ENCODE data around the gene MYRIP. TPM values are rescaled to one million over a fixed set of nuclear protein-coding genes. Genes with fewer than 3 reads are reported as not detected.

Gene MYRIP
- total RNA-seq, 2 experiments from 2014 or later, result not detected

DNA sequence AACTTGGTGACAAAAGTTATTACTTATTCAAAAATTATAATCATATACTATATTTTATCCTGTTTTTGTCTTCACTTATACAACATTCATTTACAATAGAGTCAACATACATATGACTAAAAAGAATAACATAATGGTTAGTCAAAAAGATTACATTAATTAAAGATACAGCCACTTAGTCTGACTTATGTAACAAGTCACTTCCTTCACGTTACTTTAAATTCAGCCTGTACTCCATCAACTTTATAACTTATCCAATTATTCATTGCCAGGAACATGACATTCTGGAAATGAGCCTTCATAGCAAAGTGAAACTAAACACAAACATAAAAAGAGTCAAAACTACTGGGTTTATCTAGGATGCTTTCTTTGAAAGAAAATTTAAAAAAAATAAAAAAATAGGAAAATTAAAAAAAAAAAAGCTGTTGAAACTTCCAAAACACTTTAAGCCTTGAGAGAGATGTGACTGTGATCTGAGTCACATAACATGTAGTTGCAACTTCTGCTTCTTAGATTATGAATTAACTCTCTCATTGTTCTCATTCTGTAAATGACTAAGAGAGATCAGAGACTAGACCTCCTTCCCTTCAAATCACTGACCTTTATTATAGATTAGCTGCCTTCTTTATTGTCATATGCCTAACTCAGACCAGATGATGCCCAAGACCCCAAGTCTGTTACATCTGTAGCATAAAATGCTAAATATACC lies 107.8 kb downstream of the MYRIP start:
- intact Hi-C loops (cut with micrococcal nuclease), result no loop called here
- H3K27ac Mint-ChIP-seq, result no peak overlapping the region

DNA sequence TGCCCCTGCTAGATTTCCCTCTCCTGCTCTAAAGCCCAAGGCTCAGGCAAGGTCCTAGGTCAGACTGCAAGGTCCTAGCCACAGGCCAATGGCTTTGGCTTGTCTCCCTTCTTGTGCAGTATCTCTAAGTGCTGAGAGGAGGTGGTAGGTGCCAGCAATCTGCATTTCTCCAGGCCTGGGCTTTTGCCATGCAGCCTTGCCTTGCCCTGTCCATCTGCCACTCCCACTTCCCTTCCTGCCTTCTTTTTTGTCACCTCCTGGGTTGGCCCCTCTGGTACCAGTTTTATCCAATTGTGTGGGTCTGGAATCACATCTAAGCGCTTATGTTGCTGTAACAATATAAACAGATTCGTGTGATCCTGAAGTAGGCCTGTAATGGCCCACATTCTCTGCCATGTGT lies 109.9 kb downstream of the MYRIP start:
- Mint-ChIP-seq H3K27ac (no peak overlapping the region), H3K4me1 (ENCODE audit: low read depth) (peaks cover 2% of the 10 kb centered on the region), H3K36me3 (ENCODE audit: low read depth) (no peaks in the 10 kb centered on the region), H3K4me3 (no peak overlapping the region), H3K9me3 (no peaks in the 10 kb centered on the region), H3K27me3 (ENCODE audit: low read depth) (peaks cover 2% of the 10 kb centered on the region)
- CTCF ChIA-PET, result no interaction called here
- intact Hi-C loops (cut with micrococcal nuclease), result no loop called here
- no peak for DNase-seq

More for the DNA sequence above, 107.8 kb downstream of the MYRIP start:
- Mint-ChIP-seq H3K4me1 (ENCODE audit: low read depth) (peaks cover 2% of the 10 kb centered on the region), H3K4me3 (no peak overlapping the region), H3K9me3 (no peaks in the 10 kb centered on the region), H3K36me3 (ENCODE audit: low read depth) (no peaks in the 10 kb centered on the region), H3K27me3 (ENCODE audit: low read depth) (peaks cover 2% of the 10 kb centered on the region)
- DNase-seq, result no peak
- CTCF ChIA-PET, result no interaction called here

DNA sequence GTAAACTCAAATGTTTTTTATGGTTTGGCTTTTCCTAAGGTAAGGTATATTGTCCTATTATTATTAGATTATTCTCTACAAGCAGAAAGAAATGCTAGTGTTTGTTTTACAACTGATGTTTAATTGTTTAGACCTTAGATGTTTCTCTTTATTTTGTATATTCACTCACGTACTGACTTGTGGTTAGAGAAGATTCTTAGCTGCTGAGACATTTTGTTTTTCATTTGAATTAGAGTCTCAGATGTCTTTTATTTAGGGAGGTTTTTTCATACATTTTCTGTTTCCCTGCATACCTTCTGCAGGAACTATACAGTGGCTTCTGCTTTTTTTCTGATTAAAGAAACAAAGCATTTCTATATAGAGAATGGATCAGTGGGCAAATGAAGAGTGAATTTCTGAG lies 110.9 kb downstream of the MYRIP start:
- CTCF ChIA-PET, result no interaction called here
- H3K27ac Mint-ChIP-seq, result no peak overlapping the region
- peaks cover 2% of the 10 kb centered on the region for H3K27me3 Mint-ChIP-seq (ENCODE audit: low read depth)
- no peaks in the 10 kb centered on the region for H3K9me3 Mint-ChIP-seq
- DNase-seq, result no peak
- intact Hi-C loops (cut with micrococcal nuclease), result no loop called here
- H3K4me3 Mint-ChIP-seq, result no peak overlapping the region
- H3K4me1 Mint-ChIP-seq (ENCODE audit: low read depth), result peaks cover 2% of the 10 kb centered on the region
- H3K36me3 Mint-ChIP-seq (ENCODE audit: low read depth), result no peaks in the 10 kb centered on the region

DNA sequence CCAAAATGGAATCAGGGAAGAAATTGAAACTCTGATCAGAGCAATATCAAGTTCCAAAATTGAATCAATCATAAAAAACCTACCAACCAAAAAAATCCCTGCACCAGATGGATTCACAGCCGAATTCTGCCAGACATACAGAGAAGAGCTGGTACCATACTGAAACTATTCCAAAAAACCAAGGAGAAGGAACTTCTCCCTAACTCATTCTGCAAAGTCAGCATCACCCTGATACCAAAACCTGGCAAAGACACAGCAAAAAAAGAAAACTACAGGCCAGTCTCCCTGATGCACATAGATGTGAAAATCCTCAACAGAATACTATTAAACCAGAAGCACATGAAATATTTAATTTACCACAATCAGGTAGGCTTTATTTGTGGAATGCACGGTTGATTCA lies 118.1 kb downstream of the MYRIP start:
- H3K4me3 Mint-ChIP-seq, result no peak overlapping the region
- H3K9me3 Mint-ChIP-seq, result peaks cover 1% of the 10 kb centered on the region
- H3K36me3 Mint-ChIP-seq (ENCODE audit: low read depth), result no peaks in the 10 kb centered on the region
- CTCF ChIA-PET, result no interaction called here
- H3K27ac Mint-ChIP-seq, result no peak overlapping the region
- intact Hi-C loops (cut with micrococcal nuclease), result no loop called here
- DNase-seq, result no peak
- H3K4me1 Mint-ChIP-seq (ENCODE audit: low read depth), result no peaks in the 10 kb centered on the region
- H3K27me3 Mint-ChIP-seq (ENCODE audit: low read depth), result no peaks in the 10 kb centered on the region

DNA sequence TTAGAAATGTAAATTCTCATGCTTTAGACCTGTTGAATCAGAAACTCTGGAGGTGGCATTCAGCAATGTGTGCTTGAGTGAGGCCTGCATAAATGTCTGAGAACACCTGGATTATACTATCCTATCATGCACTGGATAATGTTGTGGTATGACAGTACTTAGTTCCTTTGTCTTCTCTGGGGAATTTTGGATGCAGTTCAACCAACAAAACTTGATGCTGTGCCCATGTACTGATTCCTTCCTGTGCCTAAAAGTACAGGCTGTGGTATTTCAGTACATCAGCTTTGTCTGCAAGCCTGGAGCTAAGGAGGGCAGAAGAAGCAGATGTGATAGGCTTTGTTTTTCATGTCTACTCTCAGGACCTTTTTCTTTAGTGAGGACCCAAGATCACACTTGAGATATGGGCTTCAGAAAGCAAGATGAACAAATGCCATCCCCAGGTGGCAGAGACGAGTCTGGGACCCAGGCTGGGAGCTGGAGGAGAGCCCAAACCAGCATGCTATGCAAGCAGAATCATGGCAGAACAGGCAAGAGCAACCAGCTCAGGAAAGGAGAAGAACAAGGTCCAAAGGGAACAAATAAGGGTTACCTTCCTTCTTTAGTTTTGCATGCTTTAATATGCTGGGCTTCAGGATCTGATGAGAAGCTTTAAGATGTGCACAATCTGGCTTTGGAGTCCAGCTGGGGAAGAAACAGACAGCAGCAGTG lies 124.7 kb downstream of the MYRIP start:
- Mint-ChIP-seq H3K36me3 (ENCODE audit: low read depth) (no peaks in the 10 kb centered on the region), H3K4me1 (ENCODE audit: low read depth) (no peaks in the 10 kb centered on the region), H3K4me3 (no peak overlapping the region), H3K27ac (no peak overlapping the region), H3K9me3 (no peaks in the 10 kb centered on the region), H3K27me3 (ENCODE audit: low read depth) (no peaks in the 10 kb centered on the region)
- intact Hi-C loops (cut with micrococcal nuclease), result no loop called here
- CTCF ChIA-PET, result no interaction called here
- no peak for DNase-seq

DNA sequence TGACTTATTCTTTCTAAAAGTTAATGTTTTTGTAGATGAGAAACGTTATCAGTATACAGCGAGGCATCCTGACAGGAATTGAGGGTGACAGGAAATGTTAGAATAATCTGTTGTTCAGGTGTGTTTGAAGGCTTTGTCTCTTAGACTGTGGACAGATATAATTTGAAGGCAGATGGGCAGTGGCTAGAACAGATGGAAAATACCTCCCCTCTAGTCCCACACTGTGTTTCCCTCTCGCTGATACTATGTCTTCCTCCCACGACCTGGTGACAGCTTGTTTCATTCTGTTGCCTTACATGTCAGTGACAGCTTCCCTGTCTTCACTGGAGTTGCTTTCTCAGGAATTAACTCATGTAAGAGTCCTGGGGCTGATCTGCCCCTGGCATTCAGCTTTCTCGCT lies 125.3 kb downstream of the MYRIP start:
- H3K27me3 Mint-ChIP-seq (ENCODE audit: low read depth), result no peaks in the 10 kb centered on the region
- H3K36me3 Mint-ChIP-seq (ENCODE audit: low read depth), result no peaks in the 10 kb centered on the region
- no peak overlapping the region for H3K4me3 Mint-ChIP-seq
- no peaks in the 10 kb centered on the region for H3K9me3 Mint-ChIP-seq
- CTCF ChIA-PET, result no interaction called here
- H3K4me1 Mint-ChIP-seq (ENCODE audit: low read depth), result no peaks in the 10 kb centered on the region
- DNase-seq, result no peak
- H3K27ac Mint-ChIP-seq, result no peak overlapping the region
- intact Hi-C loops (cut with micrococcal nuclease), result no loop called here

DNA sequence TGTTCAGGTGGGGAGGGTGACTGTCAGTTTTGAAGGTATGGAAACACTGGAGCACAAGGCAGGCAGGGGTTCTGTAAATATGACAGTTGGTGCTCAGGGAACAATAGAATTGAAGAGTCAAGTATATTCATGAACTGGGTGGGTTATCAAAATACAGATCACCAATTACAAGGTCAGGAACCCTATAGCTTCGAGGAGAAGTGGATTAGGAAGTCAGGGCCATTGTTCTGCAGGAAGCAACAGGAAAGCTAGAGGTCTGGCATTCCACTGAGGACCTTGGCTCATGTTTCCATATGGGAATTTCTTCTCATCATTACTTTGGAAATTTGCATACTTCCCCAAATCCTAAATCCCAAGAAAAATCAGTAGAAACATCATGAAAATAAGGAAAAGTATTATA lies 125.9 kb downstream of the MYRIP start:
- Mint-ChIP-seq H3K4me1 (ENCODE audit: low read depth) (no peaks in the 10 kb centered on the region), H3K4me3 (no peak overlapping the region), H3K36me3 (ENCODE audit: low read depth) (no peaks in the 10 kb centered on the region), H3K9me3 (no peaks in the 10 kb centered on the region), H3K27me3 (ENCODE audit: low read depth) (no peaks in the 10 kb centered on the region), H3K27ac (no peak overlapping the region)
- intact Hi-C loops (cut with micrococcal nuclease), result no loop called here
- CTCF ChIA-PET, result no interaction called here
- DNase-seq, result no peak

DNA sequence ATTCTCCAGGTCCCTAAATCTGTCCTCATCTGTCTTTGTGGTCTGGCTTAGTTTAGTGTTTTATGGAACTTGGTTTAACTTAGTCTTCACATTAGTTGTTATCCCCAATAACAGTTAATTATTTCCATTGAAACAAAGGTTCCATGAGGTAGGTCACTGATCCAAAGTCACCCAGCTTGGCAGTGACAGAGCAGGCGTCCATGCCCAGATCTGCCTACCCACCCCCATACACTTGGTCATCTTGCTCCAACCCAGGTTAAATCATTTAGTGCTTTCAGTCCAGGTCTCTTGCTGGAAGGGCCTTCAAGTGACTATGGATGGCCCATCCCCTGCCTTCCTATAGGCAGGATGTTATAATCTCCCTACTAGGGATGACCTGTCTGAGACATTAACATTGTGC lies 127.4 kb downstream of the MYRIP start:
- Mint-ChIP-seq H3K9me3 (no peaks in the 10 kb centered on the region), H3K4me1 (ENCODE audit: low read depth) (no peaks in the 10 kb centered on the region), H3K27me3 (ENCODE audit: low read depth) (no peaks in the 10 kb centered on the region), H3K4me3 (no peak overlapping the region), H3K27ac (no peak overlapping the region), H3K36me3 (ENCODE audit: low read depth) (no peaks in the 10 kb centered on the region)
- DNase-seq, result no peak
- CTCF ChIA-PET, result no interaction called here
- intact Hi-C loops (cut with micrococcal nuclease), result no loop called here

DNA sequence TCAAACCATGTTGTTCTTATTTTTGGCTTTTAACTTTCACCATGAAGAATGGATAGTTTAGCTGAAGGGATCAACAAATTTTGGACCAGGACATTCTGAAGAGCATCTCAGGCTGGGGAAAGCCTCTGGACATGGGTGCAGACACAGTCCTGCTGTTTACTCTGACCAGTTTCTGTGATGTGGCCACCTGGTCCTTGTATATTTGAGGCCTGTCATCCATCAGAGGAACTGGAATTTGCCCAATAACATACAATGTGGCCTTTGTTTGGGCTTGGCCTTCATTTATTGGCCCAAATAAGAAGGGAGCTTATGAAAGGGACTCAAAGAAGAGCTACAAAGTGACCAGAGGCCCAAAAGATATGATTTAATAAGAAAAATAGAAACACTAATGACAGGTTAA lies 127.9 kb downstream of the MYRIP start:
- Mint-ChIP-seq H3K4me1 (ENCODE audit: low read depth) (no peaks in the 10 kb centered on the region), H3K4me3 (no peak overlapping the region), H3K27ac (no peak overlapping the region), H3K9me3 (no peaks in the 10 kb centered on the region), H3K27me3 (ENCODE audit: low read depth) (no peaks in the 10 kb centered on the region), H3K36me3 (ENCODE audit: low read depth) (no peaks in the 10 kb centered on the region)
- CTCF ChIA-PET, result no interaction called here
- DNase-seq, result no peak
- intact Hi-C loops (cut with micrococcal nuclease), result no loop called here

DNA sequence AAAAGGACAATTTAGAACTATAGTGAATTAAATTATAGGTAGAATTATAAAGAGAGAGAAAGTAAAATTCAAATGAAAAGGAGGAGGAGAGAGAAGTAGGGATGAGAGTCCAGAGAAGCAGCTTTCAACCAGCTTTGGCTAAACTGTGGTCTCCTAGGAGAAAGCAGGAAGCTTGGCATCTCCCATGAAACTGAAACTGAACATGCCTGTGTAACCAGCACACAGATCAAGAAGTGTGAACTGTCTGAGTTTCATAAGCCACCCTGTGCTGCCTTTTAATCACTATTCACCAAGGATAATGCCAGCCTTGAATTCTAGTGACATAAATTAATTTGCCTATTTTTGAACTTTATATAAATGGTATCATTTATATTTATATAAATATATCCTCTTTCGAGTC lies 128.5 kb downstream of the MYRIP start:
- H3K4me3 Mint-ChIP-seq, result no peak overlapping the region
- no peaks in the 10 kb centered on the region for H3K9me3 Mint-ChIP-seq
- DNase-seq, result no peak
- intact Hi-C loops (cut with micrococcal nuclease), result no loop called here
- CTCF ChIA-PET, result no interaction called here
- no peaks in the 10 kb centered on the region for H3K4me1 Mint-ChIP-seq (ENCODE audit: low read depth)
- no peak overlapping the region for H3K27ac Mint-ChIP-seq
- H3K27me3 Mint-ChIP-seq (ENCODE audit: low read depth), result no peaks in the 10 kb centered on the region
- H3K36me3 Mint-ChIP-seq (ENCODE audit: low read depth), result no peaks in the 10 kb centered on the region

DNA sequence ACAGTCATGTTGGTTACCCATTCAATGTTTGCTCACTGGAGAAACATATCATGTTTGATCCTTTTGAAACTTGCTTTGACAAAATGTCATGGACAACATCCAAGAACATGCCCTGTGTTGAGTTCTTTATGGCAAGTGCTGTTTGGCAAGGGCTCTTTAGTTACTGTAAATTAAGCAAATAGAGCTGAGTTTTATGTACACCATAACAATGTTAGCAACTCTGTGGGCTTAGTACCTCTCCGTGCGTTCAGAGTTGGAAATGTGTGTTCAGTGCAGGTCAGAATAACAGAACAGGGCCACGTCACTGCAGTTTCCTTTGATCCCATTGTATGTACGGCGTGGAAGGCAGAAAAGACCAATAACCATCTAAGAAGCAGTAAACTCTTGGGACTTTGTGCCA lies 132.5 kb downstream of the MYRIP start:
- Mint-ChIP-seq H3K27me3 (ENCODE audit: low read depth) (peaks cover 2% of the 10 kb centered on the region), H3K9me3 (no peaks in the 10 kb centered on the region), H3K27ac (no peak overlapping the region), H3K36me3 (ENCODE audit: low read depth) (no peaks in the 10 kb centered on the region), H3K4me1 (ENCODE audit: low read depth) (no peaks in the 10 kb centered on the region), H3K4me3 (no peak overlapping the region)
- intact Hi-C loops (cut with micrococcal nuclease), result no loop called here
- DNase-seq, result no peak
- CTCF ChIA-PET, result no interaction called here

DNA sequence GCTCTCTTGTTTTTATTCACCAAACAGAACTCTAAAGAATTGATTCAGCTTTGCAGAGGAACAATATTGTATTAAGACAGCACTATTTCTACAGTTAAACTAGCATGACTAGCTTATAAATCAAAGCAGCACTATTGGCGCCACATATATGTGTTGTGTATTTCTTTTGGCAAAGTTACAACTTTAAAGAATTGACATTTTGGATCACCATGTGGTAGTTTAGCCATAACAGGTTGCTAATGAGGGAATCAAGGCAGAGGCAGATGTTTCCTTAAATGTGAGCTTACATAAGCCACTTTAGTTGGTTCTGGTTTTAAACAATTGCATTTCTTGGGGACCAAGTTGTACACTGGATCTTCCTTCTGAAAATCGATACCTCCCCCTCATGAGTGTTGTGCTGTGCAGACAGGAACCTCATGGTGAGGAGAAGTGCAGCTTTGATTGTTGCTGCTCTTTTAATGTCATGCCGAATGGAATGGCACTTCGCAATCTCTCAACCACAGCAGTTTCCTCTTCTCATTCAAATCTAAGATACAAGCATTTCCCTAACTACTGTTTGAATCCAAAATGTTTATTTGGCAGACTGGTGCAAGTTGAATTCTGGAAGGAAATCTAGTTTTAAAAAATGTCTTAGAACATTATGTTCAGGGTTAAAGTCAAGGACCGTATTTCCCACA lies 151.2 kb downstream of the MYRIP start:
- Mint-ChIP-seq H3K9me3 (peaks cover 10% of the 10 kb centered on the region), H3K4me1 (ENCODE audit: low read depth) (no peaks in the 10 kb centered on the region), H3K27me3 (ENCODE audit: low read depth) (peaks cover 6% of the 10 kb centered on the region), H3K27ac (no peak overlapping the region), H3K4me3 (no peak overlapping the region), H3K36me3 (ENCODE audit: low read depth) (no peaks in the 10 kb centered on the region)
- intact Hi-C loops (cut with micrococcal nuclease), result no loop called here
- CTCF ChIA-PET, result no interaction called here
- DNase-seq, result no peak

DNA sequence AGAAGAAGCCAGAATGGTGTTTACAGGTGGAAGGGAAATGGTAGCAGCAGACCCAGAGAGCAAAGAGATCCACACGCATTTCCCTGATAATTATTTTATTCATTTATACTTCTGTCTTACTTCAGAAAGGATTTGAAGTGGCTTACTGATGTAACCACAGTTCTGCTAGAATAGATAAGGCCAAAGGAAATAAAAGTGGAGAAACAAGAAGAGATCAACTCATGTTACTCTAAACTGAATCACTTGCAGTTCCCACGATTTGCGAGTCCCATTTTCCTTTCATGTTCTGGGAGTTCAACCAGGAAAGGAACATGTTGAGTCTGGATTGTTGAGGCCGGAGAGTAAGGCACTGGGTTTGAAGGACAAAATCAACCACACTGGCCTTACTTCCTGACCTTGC lies 151.8 kb downstream of the MYRIP start:
- peaks cover 4% of the 10 kb centered on the region for H3K27me3 Mint-ChIP-seq (ENCODE audit: low read depth)
- no peak overlapping the region for H3K27ac Mint-ChIP-seq
- no peak for DNase-seq
- intact Hi-C loops (cut with micrococcal nuclease), result no loop called here
- H3K4me3 Mint-ChIP-seq, result no peak overlapping the region
- CTCF ChIA-PET, result no interaction called here
- no peaks in the 10 kb centered on the region for H3K36me3 Mint-ChIP-seq (ENCODE audit: low read depth)
- peaks cover 6% of the 10 kb centered on the region for H3K9me3 Mint-ChIP-seq
- no peaks in the 10 kb centered on the region for H3K4me1 Mint-ChIP-seq (ENCODE audit: low read depth)
